NCI-H1105 treated with DMSO at 0.1 percent for 48 hours (cell line): ENCODE results near the gene VMA21.
A peak's percentile ranks its signal among the peaks of the same experiment; 100 is the strongest.

Experiments
- DNase-seq: peaks from one replicate; lab custom pipeline; 2025; lab: John Stamatoyannopoulos, UW

VMA21 gene

DNA sequence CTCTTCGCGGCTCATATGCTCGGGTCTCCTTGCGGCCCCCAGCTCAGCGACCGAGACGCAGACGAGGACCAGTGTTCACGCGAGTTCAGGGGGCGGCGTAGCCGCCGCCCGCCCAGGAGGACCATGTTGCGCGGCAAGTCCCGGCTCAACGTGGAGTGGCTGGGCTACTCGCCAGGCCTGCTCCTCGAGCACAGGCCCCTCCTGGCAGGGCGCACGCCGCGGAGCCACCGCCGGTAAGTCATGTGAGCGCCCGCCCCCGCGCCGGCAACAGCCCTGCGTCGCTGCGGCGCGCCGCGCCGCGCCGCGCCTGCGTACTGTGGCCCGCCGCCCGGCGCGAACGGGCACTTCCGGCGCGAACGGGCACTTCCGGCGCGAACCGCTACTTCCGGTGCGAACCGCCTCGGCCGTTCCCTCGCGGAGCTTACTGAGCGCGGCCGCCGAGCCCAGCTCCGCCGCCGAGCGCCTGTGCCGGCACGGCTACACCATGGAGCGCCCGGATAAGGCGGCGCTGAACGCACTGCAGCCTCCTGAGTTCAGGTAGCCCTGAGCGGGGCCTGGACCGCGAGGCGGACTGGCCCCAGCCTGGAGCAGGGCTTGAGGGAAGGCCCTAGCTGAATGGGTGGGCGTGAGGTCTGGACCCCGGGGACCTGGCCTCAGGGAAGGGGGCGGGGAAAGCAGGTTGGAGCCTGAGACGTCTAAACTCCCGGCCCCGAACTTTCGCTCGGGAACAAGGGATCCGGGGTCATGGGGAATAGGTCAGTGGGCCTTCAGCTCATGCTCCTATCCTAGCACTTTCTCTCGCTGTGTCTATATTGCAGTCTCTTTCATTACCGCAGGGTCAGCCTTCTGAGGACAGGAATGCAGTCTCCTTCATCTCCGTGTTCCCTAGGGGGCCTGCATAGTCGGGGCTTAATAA is at the start of gene VMA21:
TSS of gene VMA21 (plus strand) at position 382 of the 916 bp plus-strand sequence. CDS start at position 485, 103 bp downstream.
- DNase-seq, result peak; percentile 94

DNA sequence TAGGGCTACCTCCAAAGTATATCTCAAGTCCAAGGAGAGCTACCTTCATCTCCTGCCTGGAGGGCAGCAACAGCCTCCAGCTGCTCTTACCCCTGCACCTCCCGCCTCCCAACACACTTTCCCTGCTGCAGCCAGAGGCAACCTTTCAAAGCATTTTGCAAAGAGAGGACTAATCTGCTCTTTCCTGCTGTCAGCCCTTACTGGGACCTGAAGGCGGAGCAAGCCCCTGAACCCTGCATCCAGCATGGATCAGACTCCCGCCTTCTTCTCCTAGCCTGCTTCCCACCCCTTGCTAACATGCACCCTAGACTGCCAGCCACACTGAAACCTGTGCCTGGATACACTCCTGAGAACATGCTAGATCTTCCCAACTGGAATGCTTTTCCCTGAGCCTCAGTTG is 37.7 kb upstream of the VMA21 start:
- DNase-seq, result no peak

- DNase-seq, result peak; percentile 60
These were observed 36.8 kb upstream of the VMA21 start for GRCh38 chrX:151359931-151360871.

DNA sequence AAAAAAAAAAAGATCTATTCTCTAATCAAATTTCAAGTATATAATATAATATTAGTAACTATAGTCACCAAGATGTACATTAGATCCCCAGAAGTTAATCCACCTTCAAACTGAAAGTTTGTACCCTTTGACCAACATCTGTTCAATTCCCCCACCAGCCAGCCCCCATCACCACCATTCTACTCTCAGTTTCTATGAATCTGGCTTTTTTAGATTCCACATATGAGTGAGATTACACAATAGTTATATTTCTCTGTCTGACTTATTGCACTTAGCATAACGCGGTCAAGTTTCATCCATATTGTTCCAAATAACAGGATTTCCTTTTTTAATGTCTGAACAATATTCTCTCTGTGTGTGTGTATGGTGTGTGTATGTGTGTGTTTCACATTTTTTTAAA is 33.7 kb upstream of the VMA21 start:
- DNase-seq, result no peak

DNA sequence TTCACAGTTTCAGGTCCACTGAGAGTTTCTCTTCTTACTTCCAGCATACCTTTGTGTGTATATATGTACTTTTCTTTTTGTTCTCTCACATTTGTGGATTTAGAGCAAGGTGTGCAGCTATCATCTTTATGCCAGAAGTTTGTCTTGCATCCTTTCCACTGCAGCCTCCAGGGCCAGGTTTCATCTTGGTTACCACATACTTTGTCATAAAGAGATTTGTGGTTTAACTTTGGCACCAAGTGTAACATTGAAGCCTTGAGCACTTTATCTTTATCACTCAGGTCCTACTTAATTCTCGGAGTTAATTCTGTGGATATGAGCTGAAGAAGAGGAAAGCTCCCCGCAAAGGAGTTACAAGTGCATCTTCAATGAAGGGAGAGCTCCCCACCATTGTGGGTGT is 31.4 kb upstream of the VMA21 start:
- no peak for DNase-seq

DNA sequence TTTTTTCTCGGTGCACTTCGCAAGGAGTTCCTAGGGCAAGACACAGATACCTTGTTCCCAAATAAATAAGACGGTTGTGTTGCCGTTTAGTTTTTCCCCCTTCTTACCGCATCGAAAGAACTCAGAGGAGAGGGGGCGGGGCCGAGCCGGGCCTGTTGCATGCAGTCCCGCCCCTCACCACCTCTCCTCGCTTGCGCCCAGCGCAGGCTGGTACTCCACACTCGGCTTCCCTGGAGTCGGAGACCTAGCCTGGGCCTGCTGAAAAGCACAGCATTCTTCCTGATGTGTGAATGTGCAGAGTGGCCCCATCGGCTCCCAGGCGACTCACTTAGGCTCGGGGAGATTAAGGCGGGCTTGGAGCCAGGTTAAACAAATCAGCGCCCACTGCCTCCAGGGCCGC is 26.1 kb upstream of the VMA21 start:
- DNase-seq, result no peak

DNA sequence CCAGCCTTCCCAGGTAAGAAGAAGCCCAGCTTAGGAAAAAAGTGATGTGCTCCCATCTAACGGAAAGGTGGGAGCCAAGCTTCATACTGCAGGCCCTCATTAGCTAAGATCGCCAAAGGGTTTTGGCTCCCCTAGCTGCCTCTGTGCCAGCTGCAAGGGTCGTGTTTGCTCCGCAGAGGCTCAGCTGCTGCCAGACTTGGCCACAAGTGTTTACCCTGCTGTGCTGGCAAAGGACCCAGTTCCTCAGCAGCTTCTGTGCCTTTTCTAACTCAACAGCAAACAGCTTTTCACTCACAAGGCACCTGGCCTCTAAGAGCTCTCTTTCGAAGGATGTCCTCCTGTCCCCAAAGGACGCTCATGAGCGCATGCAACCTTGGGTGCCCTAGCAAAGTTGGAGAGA is 12.2 kb upstream of the VMA21 start:
- DNase-seq, result peak; percentile 94

DNA sequence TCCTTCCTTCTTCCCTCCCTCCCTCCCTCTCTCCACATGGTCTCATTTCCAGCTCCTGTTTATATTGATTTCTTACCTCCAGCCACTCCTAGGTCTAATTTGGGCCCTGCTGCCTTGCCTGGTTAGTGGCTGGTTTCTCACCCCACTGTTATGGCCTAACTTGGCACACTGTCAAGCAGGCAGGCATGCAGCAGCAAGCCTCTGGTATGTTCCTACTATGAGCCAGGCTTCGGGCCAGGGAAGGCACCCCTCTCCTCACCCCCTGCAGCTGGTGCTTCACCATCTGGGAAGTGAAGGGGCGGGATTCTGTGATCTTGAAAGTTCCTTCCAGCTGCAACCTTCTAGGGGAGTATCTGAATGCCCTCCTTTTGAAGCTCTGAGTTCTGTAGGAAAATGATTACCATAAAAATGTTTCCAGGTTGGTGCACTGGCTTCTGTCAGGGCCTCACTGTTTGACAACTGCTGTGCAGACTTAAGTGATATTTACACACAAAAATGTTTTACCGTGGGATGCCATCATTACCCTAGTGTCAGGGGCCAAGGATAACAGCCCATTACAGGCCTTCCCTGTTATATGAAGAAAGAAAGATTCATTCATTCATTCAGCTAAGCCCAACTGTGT is 10.1 kb upstream of the VMA21 start:
- DNase-seq, result peak; percentile 89

GRCh38 chrX:151391722-151392121 is 5.3 kb upstream of the VMA21 start:
- no peak for DNase-seq

- no peak for DNase-seq
These were observed 3.5 kb upstream of the VMA21 start for GRCh38 chrX:151393514-151393913.

DNA sequence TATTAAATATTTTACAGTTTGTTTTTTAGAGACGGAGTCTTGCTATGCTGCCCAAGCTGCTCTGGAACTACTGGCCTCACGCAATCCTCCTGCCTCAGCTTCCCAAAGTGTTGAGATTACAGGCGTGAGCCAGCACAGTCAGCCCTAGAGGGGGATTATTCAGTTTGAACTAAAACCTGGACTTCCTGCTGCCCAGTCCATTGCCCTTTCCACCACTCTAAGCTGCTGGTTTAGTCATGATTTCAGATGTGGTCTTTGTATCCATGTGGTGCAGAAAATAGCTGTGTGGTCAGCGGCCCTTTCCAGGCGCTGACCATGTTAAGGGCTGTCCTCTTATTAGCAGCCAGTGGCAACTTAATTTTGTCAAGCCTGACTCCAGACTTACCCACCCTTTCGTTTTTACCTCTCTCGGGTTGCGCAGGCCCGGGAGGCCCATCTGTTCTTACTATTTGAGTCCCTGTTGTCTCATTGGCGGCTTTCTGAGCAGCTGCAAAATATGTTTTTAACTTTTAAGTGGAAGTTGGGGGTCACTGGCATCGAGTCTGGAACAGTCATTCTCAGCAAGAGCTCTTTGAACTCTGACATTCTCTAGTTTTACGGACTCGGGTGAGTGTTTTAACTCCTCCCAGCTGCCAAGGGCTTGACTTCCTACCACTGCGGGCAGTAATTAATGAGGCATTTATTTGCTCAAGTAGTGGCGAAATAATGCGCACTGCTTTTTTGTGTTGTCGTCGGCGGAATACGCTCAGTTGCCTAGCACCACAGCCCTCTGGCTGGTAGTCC is 773 bp upstream of the VMA21 start:
- DNase-seq, result peak; percentile 78

GRCh38 chrX:151397741-151398070 is 700 bp downstream of the VMA21 start:
- no peak for DNase-seq

GRCh38 chrX:151398346-151398745 is 1.3 kb downstream of the VMA21 start:
- DNase-seq, result no peak

DNA sequence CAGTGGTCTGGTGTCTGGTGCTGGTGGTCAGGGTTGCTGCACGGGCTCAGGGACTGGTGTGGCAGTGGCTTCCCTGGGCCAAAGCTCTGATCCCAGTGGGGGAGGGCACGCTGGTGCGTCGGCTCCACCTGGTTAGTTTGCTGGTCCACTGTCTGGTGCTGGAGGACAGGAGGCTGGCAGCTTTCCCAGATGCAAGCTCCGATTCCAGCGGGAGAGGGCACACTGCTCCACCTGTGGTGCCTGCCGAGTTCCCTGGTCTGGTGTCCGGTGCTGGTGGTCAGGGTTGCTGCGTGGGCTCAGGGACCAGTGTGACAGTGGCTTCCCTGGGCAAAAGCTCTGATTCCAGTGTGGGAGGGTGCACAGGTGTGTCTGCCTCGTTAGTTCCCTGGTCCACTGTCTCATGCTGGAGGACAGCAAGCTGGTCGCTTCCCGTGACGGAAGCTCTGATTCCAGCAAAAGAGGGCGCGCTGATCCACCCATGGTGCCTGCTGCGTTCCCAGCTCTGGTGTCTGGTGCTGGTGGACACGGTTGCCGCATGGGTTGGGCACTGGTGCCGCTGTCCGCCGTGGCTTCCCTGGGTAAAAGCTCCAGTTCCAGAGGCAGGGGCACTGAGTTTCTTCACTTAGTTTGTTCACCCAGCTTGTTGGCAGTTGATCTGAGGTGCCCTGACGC is 5.8 kb downstream of the VMA21 start:
- peak; percentile 32 for DNase-seq

DNA sequence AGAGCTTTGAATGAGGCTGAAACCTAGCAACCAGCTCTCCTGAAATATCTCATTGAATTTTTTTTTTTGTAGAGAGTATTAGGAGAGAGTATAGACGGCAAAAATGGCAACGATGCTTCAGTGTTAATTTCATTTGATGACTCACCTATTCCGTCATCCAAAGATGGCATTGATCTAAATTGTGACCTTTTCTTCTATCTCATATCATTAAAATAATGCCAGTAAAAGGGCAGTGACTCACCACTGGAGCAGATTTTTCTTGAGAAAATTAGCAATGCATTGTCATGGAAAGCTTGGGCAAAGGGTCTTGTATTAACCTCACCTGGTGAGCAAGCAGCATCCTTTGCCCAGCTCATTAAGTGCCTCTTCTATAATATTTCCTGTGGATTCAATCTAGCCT is 19.6 kb downstream of the VMA21 start:
- DNase-seq, result peak; percentile 18

DNA sequence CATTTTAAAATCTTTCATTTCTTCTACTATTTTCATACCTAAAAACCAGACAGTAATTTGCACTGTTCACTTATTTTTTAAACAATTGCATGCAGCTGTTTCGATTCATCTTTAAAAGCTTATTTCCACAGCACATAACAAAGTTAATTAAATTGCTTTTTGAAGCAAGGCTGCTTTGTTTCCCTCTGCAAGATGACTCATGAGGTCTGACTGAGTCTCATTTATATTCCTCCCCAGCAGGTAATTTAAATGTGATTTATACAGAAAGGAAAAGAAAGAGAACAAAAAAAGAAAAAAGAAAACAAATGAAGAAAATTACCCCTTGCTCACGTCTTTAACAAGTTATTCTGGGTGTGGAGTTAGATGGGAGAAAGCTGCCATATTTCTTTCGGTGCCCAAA is 22.8 kb downstream of the VMA21 start:
- no peak for DNase-seq

- DNase-seq, result no peak
These were observed 27.5 kb downstream of the VMA21 start for GRCh38 chrX:151424505-151424904.

DNA sequence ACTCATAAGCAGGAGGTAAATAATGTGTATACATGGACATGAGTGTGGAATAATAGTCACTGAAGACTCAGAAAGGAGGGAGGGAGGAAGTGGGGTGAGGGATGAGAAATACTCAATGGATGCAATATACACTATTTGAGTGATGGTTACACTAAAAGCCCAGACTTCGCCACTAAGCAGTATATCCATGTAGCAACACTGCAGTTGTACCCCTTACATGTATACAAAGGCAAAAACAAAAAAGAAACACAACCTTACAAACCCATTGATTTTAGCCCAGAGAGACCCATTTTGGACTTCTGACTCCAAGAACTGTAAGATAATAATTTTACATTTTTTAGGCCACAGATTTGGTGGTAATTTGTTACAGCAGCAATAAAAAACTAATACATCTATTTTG is 51.5 kb downstream of the VMA21 start:
- DNase-seq, result no peak

DNA sequence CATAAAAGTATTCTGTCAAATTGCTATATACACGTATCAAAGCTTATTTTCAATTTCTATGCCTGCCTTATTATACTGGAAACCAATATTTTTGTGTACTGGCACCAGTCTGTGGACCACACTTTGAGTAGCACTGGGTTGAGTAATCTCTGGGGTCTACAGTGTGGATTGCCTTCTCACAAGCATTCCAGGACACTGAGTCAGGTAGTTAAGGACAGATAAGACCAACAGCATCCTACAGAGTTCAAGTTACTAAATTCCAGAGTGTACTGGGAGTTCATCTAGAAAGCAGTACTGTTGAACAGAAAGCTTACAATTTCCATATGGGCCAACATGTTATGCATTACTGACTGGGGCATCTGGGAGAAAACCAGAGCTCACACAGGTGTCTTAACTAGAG is 61.8 kb downstream of the VMA21 start:
- DNase-seq, result no peak
